CD4-positive, alpha-beta T cell treated with Interleukin-4 for 4 hours (primary cell): ENCODE data around the gene ADAM23.

Experiments used
- DNase-seq: peaks from one replicate; pipeline ENCODE4 v3.0.0-alpha.2; 2020

Gene ADAM23

GRCh38 chr2:206572725-206573124 is 129.4 kb downstream of the ADAM23 start:
- no peak for DNase-seq

GRCh38 chr2:206573793-206574192 is 130.5 kb downstream of the ADAM23 start:
- DNase-seq, result no peak

DNA sequence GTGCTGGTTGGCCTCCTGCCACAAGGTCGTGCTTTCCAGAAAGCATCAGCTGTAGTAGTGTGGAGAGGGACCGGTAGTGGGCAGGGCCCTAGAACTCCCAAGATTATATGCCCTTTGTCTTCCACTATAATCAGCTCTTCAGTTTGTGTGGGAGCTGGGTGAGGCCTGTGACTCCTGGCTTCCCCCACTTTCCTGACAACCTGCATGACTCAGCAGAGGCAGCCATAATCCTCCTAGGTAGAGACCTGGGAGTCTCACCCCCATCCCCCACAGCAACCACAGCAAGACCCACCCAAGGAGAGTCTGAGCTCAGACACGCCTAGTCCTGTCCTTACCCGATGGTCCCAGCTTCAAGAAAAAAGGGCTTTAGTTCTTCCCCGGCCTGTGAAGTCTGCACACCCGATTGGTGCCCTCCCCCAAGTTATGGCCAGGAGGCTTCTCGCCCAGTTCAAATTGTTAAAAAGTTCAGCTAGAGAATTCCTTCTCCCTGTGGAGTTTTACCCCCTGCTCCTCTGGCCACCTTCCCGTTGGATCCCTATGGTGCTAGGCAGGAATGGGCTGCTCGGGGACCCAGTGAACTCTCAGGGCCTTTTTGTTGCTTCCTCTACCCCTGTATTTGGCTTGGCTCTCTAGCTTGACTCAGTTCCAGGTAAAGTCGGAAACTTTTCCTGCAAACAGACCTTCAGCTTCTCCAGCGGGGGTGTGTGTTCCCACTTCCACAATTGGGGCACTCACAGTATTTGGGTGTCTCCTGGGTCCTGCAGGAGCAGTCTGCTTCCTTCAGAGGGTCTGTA is 141.2 kb downstream of the ADAM23 start:
- DNase-seq, result no peak

DNA sequence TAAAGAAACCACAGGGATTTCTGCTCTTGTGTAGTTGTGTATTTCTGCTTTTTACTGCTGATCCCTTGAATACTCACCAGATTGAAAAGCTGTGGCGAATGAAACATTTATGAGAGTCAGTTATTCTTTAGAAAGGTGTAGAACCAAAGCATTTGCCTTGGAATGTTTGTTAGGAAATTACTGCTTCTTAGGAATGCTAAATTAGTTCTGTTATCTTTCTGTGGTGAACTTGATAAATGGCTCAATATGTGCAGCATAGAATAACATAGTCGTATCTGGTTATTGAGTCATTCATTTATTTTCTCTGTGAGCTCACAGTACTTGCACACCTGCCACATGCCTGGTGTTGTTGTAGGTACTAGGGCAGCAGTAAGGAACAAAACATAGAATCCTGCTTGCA is 142.0 kb downstream of the ADAM23 start:
- no peak for DNase-seq

- no peak for DNase-seq
Measured at GRCh38 chr2:206586609-206587008, 143.3 kb downstream of the ADAM23 start.

DNA sequence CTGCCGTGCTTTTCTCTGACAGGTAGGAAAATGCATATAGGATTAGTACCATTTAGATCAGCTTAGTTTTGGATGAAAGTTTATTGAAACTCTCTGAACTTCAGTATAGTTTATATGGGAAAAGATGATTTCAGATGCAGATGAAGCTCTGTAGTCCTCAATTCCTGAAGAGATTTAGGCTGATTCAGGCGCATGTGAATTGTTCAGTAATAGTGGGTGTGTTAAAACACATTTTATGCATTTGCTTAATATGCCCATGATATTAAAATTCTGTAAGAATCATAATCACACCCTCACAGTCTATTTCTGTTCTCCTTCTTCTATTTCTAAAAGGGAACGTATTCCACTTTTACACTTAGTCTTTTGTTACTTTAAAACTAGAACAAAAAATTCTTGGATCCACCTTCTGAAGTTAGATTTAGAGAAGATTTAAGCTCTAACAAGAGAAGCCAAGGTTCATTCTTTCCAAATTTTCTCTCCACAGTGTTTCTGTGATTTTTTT is 154.4 kb downstream of the ADAM23 start:
- no peak for DNase-seq

DNA sequence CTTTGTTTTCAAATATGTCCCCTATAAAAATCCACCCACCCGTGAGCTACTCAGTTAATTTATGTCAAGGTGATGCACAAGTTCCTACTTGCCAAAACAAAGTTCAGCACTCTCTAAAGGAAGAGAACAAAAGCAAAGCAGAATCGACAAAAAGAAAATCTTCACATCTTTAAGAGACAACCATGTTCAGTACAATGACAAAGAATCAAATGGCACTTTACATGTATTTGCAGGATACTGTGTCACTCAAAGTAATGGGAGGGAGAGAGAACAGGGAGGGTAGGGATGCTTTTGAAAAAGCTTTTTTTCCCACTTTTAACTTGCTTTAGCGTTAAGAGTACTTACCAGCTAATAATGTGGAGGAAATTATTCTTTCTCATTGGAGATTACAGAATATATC is 159.9 kb downstream of the ADAM23 start:
- no peak for DNase-seq

DNA sequence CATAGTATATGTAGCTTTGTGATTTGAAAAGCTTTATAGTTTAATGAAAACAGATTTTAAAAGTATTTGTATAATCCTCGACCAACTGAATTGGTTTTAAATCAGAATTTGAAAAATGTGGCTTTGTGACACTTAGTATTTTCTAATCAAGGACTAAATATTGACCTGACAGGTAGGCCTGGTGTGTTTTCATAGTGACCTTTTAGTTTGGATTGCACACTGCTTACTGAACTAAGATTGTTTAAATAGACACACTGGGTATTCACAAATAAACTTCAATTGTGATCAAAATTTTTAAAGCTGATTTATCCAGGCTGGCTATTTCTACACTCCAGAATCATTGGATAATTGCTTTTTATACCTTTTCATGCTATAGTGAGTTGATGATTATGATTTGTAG is 167.1 kb downstream of the ADAM23 start:
- no peak for DNase-seq

DNA sequence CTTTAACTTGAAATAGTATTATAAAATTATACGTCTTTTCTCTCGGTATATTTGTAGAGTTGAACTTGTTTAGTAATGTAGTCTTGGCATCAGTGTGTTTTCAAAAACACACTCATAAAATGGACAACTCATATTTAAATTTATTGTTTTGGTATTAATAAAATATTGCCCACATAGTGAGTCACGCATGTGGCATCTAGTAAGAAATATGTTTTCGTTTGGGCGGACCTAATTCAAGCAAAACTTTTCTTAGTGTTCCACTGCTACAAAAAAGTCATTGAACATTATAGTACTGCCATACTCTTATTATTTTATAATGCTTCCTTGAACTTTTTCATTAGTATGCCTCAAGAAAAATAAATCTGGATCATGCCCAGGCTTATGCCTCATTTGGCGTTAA is 167.9 kb downstream of the ADAM23 start:
- no peak for DNase-seq

- DNase-seq, result no peak
Measured at GRCh38 chr2:206611736-206612135, 168.4 kb downstream of the ADAM23 start.

DNA sequence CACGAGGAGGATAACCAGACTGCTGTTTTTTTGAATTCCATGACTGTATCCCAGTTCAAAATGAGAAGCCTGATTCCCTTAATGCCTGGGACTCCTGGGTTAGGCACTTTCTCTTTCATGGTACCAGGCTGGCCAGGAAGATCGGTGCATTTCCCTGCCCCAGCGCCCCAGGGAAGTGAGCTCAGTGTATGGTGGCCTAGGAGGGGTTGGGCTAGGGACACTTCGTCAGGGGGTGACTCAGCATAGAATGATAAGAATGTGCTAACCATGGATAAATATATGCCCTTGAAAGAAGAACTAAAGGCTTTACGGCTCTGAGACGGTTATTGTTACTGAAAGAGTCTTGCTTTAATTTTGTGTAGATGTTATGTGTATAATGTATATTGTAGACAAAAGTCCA is 171.5 kb downstream of the ADAM23 start:
- DNase-seq, result no peak

DNA sequence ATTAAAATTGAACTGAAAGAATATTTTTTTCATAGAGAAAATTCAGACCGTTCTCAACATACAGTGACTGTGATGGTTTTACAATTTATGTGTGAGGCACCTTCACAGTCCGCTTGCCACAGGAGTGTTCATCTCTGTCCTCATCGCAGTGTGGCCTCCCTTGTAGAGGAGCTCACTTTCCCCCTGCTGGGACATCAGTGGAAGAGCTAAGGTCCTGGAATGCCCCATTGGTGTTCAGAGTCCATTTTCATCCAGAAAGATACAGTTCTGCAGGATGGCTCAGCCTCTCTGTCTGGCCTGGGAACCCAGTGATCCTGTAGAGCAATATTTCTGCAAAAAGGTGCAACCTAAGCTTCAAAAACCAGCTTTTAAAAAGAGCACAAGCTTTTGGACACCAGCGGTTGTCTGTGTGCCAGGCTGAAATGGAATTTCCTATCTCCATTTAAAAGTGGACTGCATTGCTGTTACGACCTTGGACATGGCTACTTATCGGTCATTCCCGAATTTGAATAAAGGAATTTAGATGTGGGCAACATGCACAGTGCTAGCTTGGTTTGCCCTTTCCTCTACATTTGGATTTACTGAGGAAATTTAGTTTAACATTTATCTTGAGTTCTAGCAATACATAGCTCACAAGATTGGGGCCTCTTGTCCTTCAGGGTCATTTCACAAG is 172.2 kb downstream of the ADAM23 start:
- DNase-seq, result no peak

- no peak for DNase-seq
Measured at GRCh38 chr2:206616151-206616550, 172.8 kb downstream of the ADAM23 start.

DNA sequence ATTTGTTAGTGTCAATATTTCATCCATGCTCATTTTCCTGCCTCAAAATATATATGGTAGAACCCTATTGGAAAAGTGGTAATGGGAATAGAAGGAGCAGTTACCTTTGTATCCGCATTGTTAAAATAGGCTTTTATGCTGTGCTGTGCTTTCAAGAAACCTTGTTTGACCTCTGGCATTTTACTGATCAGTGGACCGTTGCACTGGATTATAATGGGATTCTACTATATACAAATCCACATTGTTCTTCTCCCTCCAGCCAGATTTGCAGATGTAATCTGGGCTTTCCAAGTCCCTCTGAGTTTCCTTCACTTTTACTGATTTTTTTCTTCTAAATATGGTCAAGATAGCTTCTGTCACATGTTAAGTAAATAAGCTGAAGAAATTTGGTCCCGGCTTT is 175.7 kb downstream of the ADAM23 start:
- DNase-seq, result no peak

DNA sequence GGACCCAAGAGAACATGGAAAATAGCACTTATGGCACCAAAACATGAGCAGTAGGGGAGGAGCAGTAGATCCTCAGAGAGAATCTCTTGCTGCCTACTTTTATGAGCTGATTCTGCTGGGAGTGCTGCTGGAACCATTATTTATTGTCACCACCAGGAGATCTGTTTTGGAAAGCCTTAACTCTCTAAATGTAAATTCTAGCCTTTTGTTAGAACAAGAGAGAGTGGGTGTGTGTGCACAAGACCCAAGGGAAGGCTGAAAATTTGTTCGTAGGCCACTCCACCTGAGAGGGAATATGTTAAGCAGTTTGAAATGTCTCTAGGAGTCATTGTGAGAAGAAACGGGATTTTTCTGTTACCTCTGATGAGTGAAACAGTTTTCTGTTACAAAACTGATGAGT is 182.8 kb downstream of the ADAM23 start:
- no peak for DNase-seq

- DNase-seq, result no peak
Measured at GRCh38 chr2:206627632-206628031, 184.3 kb downstream of the ADAM23 start.

- DNase-seq, result no peak
Measured at GRCh38 chr2:206631340-206631739, 188.0 kb downstream of the ADAM23 start.

GRCh38 chr2:206635015-206635414 is 191.7 kb downstream of the ADAM23 start:
- DNase-seq, result no peak

- no peak for DNase-seq
Measured at GRCh38 chr2:206639636-206640035, 196.3 kb downstream of the ADAM23 start.

GRCh38 chr2:206641226-206641625 is 197.9 kb downstream of the ADAM23 start:
- no peak for DNase-seq

DNA sequence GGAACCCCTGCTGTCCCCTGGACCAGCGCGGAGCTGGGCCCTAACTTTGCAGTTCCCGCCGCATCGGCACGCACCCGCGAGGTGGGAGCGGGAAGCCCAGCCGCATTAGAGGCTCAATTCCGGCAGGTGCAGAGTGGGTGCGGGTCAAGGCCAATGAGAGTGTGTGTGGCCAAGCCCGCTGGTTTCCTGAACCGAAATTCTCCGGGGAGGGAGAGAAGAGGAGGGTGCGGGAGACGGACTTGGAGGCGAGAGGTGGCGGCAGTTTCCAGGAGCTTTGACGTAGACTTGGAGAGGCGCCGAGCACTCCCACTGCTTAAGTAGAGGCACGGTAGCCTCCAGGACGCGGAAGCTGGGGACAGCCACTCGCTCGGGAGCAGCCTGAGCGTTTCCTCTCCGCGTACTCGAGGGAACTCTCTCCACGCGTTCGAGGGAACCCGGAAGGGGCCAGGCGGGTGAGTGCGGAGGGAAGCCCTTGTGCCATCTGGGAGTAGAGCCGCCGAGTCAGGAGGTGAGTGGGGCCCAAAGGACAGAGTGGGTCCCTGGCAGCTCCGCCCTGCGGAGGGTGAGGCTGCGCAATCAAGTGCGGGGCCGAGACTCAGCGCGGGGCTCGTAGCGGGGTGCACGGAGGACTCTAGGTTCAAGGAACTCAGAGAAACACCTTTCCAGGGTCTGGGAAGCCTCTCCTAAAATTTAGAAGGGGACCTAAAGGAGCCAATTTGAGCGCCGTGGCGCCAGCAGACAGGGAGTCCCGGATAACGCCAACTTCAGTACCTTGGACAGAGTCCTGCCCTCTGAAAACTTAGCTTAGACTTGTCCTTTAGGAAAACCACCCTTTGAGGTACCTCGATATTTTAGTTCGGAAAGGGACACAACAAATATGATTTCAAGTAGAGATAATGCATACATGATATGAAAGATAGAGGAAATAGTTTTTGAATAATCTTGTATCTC is 199.0 kb downstream of the ADAM23 start, which contains the start of gene FAM237A:
FAM237A (plus strand) TSS at position 413 of the 951 bp plus-strand sequence. CDS start 1,750 bp downstream, outside the sequence.
- no peak for DNase-seq

GRCh38 chr2:206647985-206648384 is 204.7 kb downstream of the ADAM23 start:
- no peak for DNase-seq

DNA sequence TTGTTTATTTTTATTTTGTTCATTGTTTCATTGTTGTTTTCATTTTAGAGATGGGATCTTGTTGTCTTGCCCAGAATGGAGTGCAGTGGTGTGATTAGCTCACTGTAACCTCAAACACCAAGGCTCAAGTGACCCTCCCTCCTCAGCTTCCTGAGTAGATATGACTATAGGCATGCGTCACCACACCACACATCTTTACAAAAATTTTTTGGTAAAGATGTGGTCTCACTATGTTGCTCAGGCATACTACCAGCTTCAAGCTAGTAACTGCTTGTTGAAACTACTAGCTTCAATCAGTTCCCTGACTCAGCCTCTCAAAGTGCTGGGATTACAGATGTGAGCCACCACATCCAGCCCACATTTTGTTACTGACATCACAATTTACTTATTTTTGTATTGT is 213.8 kb downstream of the ADAM23 start:
- DNase-seq, result no peak
